Fibroblast of lung (primary cell): ENCODE results near the gene EFNA1. TPM values are rescaled to one million over a fixed set of nuclear protein-coding genes. Genes with fewer than 3 reads are reported as not detected.

ENCODE experiments used
- DNase-seq, 2 donors: peaks; one replicate each; pipeline versions ENCODE4 v3.0.0 to v3.0.0-alpha.2; 2010; ENCODE audit warnings: low read depth in 2 of 2
- H2AFZ ChIP-seq: 2 replicates; pipeline ENCODE4 v1.5.1; 2012; ENCODE audit warnings: low read length, control low read depth, inconsistent platforms
- H3K27ac ChIP-seq: 2 replicates; pipeline ENCODE4 v1.5.1; 2011; ENCODE audit warnings: low read length, control low read depth; ENCODE audit not compliant: insufficient read depth
- H3K27me3 ChIP-seq: 2 replicates; pipeline ENCODE4 v1.5.1; 2011; ENCODE audit warnings: mild to moderate bottlenecking, low read length; ENCODE audit not compliant: control insufficient read depth, insufficient read depth
- H3K36me3 ChIP-seq: 2 replicates; pipeline ENCODE4 v1.5.1; 2011; ENCODE audit warnings: low read length; ENCODE audit not compliant: control insufficient read depth, insufficient read depth
- H3K4me1 ChIP-seq: 2 replicates; pipeline ENCODE4 v1.5.1; 2011; ENCODE audit warnings: low read length; ENCODE audit not compliant: control insufficient read depth, insufficient read depth; ENCODE audit errors: extremely low read depth
- H3K4me2 ChIP-seq: 2 replicates; pipeline ENCODE4 v1.5.1; 2011; ENCODE audit warnings: low read length, control low read depth; ENCODE audit not compliant: insufficient read depth; ENCODE audit errors: extremely low read depth
- H3K4me3 ChIP-seq, 4 experiments: fragments of 200-600 bp in 1 of 4; sonication (generic) in 1 of 4; replicated peaks in 1 of 4; 2 replicates each; pipeline ENCODE4 v1.5.1; 2011 to 2016; ENCODE audit warnings: low read length in 4 of 4, low read depth in 3 of 4, mild to moderate bottlenecking in 3 of 4, control low read depth in 2 of 4, inconsistent platforms in 1 of 4, mixed read lengths in 1 of 4; ENCODE audit not compliant: insufficient read depth in 1 of 4; ENCODE audit errors: control extremely low read depth in 1 of 4
- H3K79me2 ChIP-seq: 2 replicates; pipeline ENCODE4 v1.5.1; 2012; ENCODE audit warnings: mild to moderate bottlenecking, low read length, inconsistent platforms; ENCODE audit not compliant: control insufficient read depth, insufficient read depth
- H3K9ac ChIP-seq: 2 replicates; pipeline ENCODE4 v1.5.1; 2011; ENCODE audit warnings: mild to moderate bottlenecking, low read length, control low read depth; ENCODE audit not compliant: insufficient read depth
- H3K9me3 ChIP-seq: 2 replicates; pipeline ENCODE4 v1.5.1; 2012; ENCODE audit warnings: low read depth, low read length; ENCODE audit not compliant: control insufficient read depth, insufficient read depth
- H4K20me1 ChIP-seq: 2 replicates; pipeline ENCODE4 v1.5.1; 2011; ENCODE audit warnings: low read length; ENCODE audit not compliant: control insufficient read depth, insufficient read depth; ENCODE audit errors: extremely low read depth
- EZH2 ChIP-seq: IDR thresholded peaks from 2 replicates; pipeline ENCODE4 v1.5.1; 2012; ENCODE audit warnings: low read length, control low read depth, mild to moderate bottlenecking; ENCODE audit errors: missing control alignments
- polyA plus RNA-seq, 2 donors: library from polyadenylated mRNA; depleted of rRNA in 1 of 2; stranded (reverse) in 1 of 2; unstranded in 1 of 2; fragments of >200 nt; gene quantifications; 2 replicates each; pipeline ENCODE4 v1.2.1, GENCODE V29; 2011 to 2012; ENCODE audit warnings: missing spikeins in 1 of 2
- total RNA-seq: library from RNA; depleted of rRNA; stranded (reverse); fragments of >200 nt; gene quantifications from 2 replicates; pipeline ENCODE4 v1.2.1, GENCODE V29; 2014
- TF ChIP-seq, protein P1 (sequence below), 2 donors: IDR thresholded peaks in 1 of 2; conservative IDR thresholded peaks in 1 of 2; 1 replicate in 1 of 2; 2 replicates in 1 of 2; pipeline ENCODE4 v1.5.1; 2011 to 2012; ENCODE audit warnings: low read length in 2 of 2, control low read depth in 1 of 2, inconsistent platforms in 1 of 2, low read depth in 1 of 2, mild to moderate bottlenecking in 1 of 2

The EFNA1 gene
- total and polyA plus RNA-seq, 2 donors (not counting 1 experiment from before 2014, with no cell fraction given), result 0.07 TPM; not detected in 1

DNA sequence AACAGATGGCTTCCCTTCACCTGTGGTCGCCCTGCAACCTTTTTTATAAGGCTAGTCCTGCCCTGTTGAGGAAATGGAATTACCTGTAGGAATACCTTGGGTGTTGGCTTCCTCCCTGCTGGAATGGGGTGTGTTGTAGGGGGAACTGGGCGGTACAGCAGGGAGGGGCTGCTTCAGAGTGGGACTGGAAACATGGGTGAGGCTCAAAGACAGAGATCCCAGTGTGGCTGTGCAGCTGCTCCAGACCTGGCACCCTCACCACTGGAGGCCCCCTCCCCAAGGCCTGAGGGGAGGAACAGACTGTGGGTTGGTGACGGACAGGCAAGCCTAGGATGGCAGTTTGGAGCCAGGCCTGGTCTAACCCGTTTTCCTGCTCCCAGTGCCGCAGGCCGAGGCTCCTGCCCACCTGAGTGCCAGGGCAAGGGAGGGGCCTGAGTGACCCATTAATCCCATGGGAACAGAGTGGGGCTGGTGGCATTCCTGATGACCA is 44.6 kb upstream of the EFNA1 start:
- H3K4me1 ChIP-seq, result peaks cover 9% of the 10 kb centered on the region
- H3K27me3 ChIP-seq, result peaks cover 55% of the 10 kb centered on the region
- no peaks in the 10 kb centered on the region for H3K79me2 ChIP-seq
- H4K20me1 ChIP-seq, result no peaks in the 10 kb centered on the region
- no peak for TF ChIP-seq EZH2
- no peak overlapping the region for H3K27ac ChIP-seq
- H3K36me3 ChIP-seq, result no peaks in the 10 kb centered on the region
- no peaks in the 10 kb centered on the region for H3K9me3 ChIP-seq
- H3K9ac ChIP-seq, result no peak overlapping the region
- H3K4me3 ChIP-seq, result no peak overlapping the region
- no peak overlapping the region for H2AFZ ChIP-seq
- DNase-seq, result no peak
- H3K4me2 ChIP-seq, result no peak overlapping the region

DNA sequence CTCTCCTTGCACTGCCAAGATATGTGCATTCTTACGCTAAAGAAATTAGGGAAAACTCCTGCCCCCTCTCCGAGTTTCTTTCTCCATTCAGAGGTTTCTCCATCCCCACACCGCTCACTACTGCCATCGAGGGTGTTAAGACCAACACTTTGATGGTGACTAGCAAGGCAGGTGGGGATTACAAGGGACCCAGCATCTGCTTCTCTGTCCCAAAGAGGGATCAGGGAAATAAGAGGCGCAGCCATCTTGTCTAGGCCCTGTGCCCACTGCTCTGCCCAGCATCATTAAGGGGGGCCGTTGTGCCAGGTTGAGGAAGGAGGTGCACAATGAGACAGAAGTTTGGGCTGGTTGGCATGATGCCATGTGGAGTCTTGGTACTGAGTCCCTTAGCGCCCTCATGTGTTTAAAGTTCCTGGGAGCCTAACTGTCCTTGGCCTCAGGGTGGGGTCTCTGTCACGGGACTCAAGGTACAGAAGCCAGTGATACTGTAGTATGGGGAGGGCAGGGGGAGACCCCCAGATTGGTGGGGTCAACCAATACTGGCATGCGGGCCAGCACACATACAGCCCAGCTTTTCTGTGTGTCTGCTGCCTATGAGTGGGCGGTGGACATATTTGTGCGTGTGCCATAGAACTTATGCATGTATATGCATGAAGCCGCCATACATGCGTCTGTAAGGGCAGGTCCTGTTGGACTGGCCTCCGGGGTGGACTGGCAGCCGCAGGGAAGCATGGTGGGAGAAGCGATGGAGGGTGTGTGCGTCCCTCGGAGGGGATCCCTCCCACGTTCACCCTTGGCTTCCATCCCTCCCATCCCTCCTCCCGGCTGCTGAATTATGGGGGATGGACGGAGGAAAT is 43.6 kb upstream of the EFNA1 start:
- peak in 1 of 2 donors; percentile 48 for DNase-seq

DNA sequence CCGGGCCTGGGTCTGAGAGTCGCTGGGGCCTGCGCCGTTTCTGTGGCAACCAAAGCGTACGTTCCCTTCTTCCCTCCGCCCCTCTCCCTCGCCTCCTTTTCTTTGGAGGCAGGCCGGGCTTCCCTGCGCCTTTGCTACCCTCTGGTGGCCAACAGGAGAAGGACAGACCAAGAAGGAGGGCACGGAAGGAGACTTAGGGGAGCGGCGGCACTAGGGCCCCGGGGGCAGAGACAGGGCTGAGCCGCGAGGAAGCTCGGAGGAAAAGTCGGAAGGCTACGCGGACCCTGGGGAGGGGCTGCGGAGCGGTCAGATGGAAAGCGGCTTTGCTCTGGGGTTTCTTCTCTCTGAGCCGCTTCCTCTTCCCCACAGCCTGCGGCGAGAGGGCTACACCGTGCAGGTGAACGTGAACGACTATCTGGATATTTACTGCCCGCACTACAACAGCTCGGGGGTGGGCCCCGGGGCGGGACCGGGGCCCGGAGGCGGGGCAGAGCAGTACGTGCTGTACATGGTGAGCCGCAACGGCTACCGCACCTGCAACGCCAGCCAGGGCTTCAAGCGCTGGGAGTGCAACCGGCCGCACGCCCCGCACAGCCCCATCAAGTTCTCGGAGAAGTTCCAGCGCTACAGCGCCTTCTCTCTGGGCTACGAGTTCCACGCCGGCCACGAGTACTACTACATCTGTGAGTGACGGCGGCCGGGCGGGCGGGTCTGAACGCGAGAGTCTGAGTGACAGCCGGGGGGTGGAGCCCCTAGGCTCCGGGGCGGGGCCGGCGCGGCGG is 42.8 kb upstream of the EFNA1 start:
- no peaks in the 10 kb centered on the region for H4K20me1 ChIP-seq
- no peak overlapping the region for H3K9ac ChIP-seq

More for the DNA sequence above, 43.6 kb upstream of the EFNA1 start:
- no peak for TF ChIP-seq EZH2
- TF ChIP-seq, protein P1, sequence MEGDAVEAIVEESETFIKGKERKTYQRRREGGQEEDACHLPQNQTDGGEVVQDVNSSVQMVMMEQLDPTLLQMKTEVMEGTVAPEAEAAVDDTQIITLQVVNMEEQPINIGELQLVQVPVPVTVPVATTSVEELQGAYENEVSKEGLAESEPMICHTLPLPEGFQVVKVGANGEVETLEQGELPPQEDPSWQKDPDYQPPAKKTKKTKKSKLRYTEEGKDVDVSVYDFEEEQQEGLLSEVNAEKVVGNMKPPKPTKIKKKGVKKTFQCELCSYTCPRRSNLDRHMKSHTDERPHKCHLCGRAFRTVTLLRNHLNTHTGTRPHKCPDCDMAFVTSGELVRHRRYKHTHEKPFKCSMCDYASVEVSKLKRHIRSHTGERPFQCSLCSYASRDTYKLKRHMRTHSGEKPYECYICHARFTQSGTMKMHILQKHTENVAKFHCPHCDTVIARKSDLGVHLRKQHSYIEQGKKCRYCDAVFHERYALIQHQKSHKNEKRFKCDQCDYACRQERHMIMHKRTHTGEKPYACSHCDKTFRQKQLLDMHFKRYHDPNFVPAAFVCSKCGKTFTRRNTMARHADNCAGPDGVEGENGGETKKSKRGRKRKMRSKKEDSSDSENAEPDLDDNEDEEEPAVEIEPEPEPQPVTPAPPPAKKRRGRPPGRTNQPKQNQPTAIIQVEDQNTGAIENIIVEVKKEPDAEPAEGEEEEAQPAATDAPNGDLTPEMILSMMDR (conservative IDR thresholded peaks at IDR 0.05 in 1 of 2, IDR thresholded peaks at IDR 0.05 in 1 of 2; ENCODE audit: low read depth in 1 of 2, low read length in 2 of 2), result peak; percentile 19 to 25
- Histone ChIP-seq H4K20me1 (no peaks in the 10 kb centered on the region), H3K27me3 (peaks cover 48% of the 10 kb centered on the region), H3K4me1 (peaks cover 9% of the 10 kb centered on the region), H3K9me3 (no peaks in the 10 kb centered on the region), H3K4me2 (peak overlapping the region; percentile 84), H3K27ac (no peak overlapping the region), H3K9ac (no peak overlapping the region), H3K4me3 (peak overlapping the region; percentile 32 to 86 (median 72)), H3K36me3 (no peaks in the 10 kb centered on the region), H2AFZ (peak overlapping the region; percentile 90), H3K79me2 (no peaks in the 10 kb centered on the region)

More for the DNA sequence above, 42.8 kb upstream of the EFNA1 start:
- Histone ChIP-seq H3K4me3 (peak overlapping the region; percentile 67 to 86 (median 74)), H3K27me3 (peaks cover 40% of the 10 kb centered on the region), H3K27ac (peak overlapping the region; percentile 37), H3K79me2 (no peaks in the 10 kb centered on the region), H3K4me1 (peaks cover 9% of the 10 kb centered on the region), H3K9me3 (no peaks in the 10 kb centered on the region), H3K36me3 (no peaks in the 10 kb centered on the region), H2AFZ (peak overlapping the region; percentile 92), H3K4me2 (peak overlapping the region; percentile 84)
- TF ChIP-seq, protein P1 (conservative IDR thresholded peaks at IDR 0.05 in 1 of 2, IDR thresholded peaks at IDR 0.05 in 1 of 2; ENCODE audit: low read depth in 1 of 2, low read length in 2 of 2), result peak; percentile 82 to 84
- TF ChIP-seq EZH2, result no peak
- peak; percentile 87 to 93 for DNase-seq
